NCI-H2107 treated with DMSO at 0.1 percent for 48 hours (cell line): Measurements from ENCODE around the gene SRSF8.
"Not testable (repeated sequence)": the region's sequence is repeated elsewhere in the genome, so short reads cannot be mapped to it uniquely, and the experiment has no call there.

Experiments used
- DNase-seq: peaks from one replicate; lab custom pipeline; 2025; ENCODE audit not compliant: unreplicated experiment; lab: John Stamatoyannopoulos, UW

Gene SRSF8, protein sequence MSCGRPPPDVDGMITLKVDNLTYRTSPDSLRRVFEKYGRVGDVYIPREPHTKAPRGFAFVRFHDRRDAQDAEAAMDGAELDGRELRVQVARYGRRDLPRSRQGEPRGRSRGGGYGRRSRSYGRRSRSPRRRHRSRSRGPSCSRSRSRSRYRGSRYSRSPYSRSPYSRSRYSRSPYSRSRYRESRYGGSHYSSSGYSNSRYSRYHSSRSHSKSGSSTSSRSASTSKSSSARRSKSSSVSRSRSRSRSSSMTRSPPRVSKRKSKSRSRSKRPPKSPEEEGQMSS

GRCh38 chr11:95066716-95067038, at the start of gene SRSF8:
SRSF8 (plus strand) TSS chr11:95066919; CDS start chr11:95067227, 308 bp downstream.
- DNase-seq = peak; percentile 61

DNA sequence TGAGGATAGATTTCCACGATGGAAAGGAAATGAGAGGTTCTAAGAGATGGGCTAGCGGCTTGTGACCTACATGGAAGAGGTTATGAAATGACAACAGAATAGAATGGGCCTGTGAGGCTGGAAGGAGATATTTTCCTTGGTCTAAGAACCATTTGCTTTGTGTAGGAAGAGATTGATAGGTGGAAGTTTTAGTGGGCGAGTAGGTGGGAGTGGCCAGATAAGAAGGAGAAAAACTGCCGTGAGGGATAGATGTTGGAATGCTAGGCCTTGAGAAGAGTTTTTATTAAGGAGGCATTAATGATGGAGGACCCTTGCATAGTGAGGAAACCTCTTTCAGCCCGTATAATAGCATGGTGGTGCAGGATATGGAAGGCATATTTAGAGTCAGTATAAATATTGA, 45.3 kb upstream of the SRSF8 start:
- not testable (repeated sequence) for DNase-seq

DNA sequence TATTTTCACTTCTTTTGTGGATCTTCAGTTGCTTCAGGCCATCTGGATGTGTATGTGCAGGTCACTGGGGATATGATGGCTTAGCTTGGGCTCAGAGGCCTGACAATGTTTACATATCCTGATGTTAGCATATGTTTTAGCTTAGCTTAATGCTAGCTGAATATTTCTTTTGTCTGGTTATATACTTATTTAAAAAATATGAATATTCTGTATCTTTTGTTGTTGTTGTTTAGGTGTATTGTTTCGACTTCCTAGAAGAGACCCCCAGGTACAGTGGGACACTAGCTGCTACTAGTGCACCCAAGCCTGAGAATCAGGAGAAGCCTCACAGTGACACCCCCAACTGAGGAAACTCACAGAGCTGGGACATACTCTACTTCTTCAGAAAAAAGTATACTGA, 41.8 kb upstream of the SRSF8 start, which contains the start of gene KDM4E:
Gene KDM4E (plus strand): TSS at position 301 of the 400 bp plus-strand sequence. CDS start 300 bp downstream, outside the sequence.
- no peak for DNase-seq

DNA sequence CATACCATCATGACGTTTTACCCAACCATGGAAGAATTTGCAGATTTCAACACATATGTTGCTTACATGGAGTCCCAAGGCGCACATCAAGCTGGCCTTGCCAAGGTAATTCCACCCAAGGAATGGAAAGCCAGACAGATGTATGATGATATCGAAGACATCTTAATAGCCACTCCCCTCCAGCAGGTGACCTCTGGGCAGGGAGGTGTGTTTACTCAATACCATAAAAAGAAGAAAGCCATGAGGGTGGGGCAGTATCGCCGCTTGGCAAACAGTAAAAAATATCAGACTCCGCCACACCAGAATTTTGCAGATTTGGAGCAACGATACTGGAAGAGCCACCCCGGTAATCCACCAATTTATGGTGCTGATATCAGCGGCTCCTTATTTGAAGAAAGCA, 41.1 kb upstream of the SRSF8 start:
- DNase-seq = not testable (repeated sequence)

GRCh38 chr11:95028357-95028756, 38.4 kb upstream of the SRSF8 start:
- DNase-seq = no peak

GRCh38 chr11:95033051-95033450, 33.7 kb upstream of the SRSF8 start:
- DNase-seq = no peak

GRCh38 chr11:95035316-95035715, 31.4 kb upstream of the SRSF8 start:
- no peak for DNase-seq

DNA sequence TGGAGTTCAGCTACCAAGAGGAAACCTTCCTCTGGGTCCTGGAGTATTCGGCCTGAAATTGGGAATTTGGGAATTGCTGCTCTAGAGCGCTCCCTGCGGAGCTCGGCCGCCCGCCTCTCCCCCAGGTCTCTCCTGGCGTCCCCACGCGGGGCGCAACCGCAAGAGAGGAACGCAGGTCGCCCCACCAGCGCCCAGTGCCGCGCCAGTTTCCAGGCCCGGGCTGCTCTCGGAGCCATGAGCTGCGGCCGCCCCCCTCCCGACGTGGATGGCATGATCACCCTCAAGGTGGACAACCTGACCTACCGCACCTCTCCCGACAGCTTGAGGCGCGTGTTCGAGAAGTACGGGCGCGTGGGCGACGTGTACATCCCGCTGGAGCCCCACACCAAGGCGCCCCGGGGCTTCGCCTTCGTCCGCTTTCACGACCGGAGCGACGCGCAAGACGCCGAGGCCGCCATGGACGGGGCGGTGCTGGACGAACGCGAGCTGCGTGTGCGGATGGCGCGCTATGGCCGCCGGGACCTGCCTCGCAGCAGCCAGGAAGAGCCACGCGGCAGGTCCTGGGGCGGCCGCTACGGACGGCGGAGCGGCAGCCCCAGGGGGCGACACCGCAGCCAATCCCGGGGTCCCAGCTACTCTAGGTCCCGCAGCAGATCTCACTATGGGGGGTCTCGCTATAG, 29.2 kb upstream of the SRSF8 start:
- not testable (repeated sequence) for DNase-seq

DNA sequence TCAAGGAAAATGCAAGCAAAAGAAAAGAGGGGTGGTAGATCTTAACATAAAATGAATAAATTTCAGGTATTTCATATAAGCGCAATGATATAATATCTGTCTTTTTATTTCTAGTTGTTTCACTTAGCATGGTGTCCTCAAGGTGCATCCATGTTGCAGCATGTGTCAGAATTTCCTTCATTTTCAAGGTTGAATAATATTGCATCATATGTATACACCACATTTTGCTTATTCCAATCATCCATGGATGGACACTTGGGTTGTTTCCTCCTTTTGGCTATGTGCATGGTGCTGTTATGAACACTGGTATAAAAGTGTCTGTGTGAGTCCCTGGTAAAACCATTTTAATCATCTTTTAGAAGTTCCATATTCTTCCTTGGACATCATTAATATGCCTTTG, 24.5 kb upstream of the SRSF8 start:
- no peak for DNase-seq

- no peak for DNase-seq
Measured at GRCh38 chr11:95042906-95043305, 23.8 kb upstream of the SRSF8 start.

DNA sequence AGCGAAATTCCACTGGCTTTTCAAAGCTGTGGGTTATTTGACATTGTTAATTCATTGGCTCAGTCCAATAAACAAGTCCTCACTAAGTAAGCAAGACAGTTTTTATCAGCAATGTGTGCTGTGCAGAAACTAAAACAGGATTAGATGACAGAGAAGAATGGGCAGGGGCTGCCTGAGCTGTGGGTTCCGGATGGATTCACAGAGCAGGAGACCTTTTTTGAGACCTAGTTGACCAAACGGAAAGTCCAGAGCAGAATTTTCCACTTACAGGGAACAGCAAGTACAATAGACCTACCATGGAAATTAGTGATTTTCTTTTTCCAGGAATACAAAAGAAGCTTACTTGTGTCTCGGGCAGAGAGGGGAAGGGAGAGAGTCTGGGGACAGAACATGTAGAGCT, 22.7 kb upstream of the SRSF8 start:
- no peak for DNase-seq

DNA sequence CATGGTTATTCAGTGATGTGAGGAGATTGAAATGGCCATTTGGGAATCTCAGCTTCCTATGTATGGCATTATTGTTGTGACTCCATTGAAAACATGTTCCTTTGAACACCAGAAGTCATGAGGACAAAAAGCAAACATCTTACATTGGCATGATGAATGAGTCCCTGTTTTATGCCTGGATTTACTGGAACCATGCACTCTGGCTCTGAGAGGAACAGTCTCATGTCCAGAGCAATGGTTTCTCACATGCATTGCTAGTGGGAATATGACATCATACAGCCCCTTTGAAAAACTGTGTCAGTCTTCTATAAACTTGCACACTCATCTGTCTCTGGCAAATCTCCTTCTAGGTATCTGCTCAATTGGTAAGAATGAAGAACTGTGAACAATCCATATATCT, 20.9 kb upstream of the SRSF8 start:
- DNase-seq = no peak

- DNase-seq = not testable (repeated sequence)
Measured at GRCh38 chr11:95049122-95049521, 17.6 kb upstream of the SRSF8 start, which contains the start of gene KDM4F. KDM4F (plus strand) TSS chr11:95049422.

GRCh38 chr11:95050595-95051202, 16.0 kb upstream of the SRSF8 start:
- DNase-seq = no peak

GRCh38 chr11:95054356-95054755, 12.4 kb upstream of the SRSF8 start:
- no peak for DNase-seq

DNA sequence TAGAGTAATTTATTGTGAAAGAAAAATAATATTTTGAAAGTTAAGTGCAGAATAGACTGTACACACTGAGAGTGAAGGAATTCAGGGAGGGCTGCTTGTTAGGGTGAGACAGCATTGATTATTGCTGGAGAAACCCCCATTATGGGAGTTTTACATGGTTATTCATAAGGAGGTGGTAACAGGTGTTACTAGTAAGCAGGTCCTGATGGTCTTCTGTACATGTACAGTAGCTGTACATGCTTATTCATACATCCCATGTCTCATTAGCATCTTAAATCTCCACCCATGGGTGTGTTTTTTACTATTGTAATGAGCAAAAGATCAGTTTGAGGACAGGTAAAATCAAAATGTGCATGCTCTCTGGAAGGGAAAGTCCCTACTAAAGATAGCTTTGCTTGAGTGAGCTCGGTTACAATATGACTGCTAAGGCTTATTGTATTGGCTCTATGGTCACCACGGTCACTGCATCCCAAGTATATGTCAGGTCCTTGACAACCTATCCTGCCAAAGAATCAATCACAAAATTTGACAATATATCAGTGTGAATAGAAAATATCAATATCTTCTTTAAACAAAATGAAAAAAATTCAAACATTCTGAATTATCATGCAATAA, 11.3 kb upstream of the SRSF8 start:
- no peak for DNase-seq

DNA sequence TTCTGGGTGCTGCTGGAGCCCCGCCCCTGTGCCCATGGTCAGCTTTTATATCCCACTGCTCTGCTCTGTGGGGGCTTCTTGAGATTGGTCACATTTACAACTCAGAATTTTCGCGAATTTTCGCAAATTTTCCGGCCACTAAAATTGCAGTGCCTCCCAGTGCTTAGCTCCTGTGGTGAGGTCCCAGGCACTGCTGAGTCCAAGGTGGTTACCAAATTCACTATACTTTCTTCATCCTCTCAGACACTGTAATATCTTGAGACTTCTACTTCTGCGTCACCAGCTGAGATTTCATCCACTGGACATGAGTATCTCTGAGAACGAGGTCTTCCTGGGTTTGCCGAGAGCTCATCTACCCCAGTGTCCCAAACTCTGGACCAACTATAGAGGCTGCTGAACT, 8.8 kb upstream of the SRSF8 start:
- DNase-seq = no peak

DNA sequence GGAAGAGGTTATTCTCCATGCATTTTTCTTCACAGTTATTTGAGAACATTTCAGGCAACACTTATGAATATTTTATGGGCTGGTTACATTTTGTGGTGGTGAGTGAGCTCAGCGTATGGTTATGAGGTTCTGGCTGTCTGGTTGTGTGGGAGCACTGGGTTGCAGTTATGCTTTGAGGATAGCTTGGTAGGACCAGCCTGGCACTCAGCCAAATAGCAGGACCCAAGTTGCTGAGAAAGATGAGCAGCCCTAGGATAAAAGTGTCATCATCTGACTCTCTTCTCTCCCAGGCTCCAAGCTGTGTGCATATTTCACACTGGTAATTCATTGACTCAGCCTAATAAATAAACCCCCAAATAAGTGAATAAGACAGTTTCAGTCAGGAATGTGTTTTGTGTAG, 8.1 kb upstream of the SRSF8 start:
- DNase-seq = no peak

DNA sequence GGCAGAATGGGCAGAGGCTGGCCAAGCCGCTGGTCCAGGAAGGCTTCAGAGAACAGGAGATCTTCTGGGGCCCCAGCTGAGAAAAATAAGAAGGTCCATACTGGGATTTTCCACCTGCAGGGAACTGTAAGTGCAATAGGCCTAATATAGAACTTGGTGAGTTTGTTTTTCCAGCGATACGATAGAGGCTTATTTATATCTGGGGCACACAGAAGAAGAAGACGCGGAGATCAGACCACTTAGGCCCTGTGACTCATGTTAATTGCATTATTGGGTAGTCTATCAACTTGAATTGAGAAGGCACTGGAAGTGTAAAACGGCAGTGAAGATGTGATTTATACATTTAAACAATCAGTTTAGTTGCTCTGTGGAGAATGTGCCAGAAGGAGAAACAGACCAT, 7.7 kb upstream of the SRSF8 start:
- no peak for DNase-seq

- peak; percentile 3 for DNase-seq
Measured at GRCh38 chr11:95065336-95065735, 1.4 kb upstream of the SRSF8 start.

DNA sequence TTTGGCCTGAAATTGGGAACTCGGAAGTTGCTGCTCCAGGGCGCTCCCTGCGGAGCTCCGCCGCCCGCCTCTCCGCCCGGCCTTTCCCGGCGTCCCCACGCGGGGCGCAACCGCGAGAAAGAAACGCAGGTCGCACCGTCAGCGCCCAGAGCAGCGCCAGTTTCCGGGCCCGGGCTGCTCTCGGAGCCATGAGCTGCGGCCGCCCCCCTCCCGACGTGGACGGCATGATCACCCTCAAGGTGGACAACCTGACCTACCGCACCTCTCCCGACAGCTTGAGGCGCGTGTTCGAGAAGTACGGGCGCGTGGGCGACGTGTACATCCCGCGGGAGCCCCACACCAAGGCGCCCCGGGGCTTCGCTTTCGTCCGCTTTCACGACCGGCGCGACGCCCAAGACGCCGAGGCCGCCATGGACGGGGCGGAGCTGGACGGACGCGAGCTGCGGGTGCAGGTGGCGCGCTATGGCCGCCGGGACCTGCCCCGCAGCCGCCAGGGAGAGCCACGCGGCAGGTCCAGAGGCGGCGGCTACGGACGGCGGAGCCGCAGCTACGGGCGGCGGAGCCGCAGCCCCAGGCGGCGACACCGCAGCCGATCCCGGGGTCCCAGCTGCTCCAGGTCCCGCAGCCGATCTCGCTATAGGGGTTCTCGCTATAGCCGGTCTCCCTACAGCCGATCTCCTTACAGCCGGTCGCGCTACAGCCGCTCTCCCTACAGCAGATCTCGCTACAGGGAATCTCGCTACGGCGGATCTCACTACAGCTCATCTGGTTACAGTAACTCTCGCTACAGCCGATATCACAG, 521 bp downstream of the SRSF8 start:
- peak; percentile 61 for DNase-seq
